Stimulated activated CD4-positive, alpha-beta T cell treated with anti-CD3 and anti-CD28 coated beads, Interleukin-4, amount 100 ng/mL, for 4 hours (primary cell): Measurements from ENCODE around the gene PLIN5.

Source experiments
- DNase-seq, 2 experiments: peaks; one replicate each; pipeline ENCODE4 v3.0.0-alpha.2; 2020

Gene PLIN5

GRCh38 chr19:4534836-4535658 is at the start of gene PLIN5:
PLIN5 (minus strand) TSS chr19:4535224; CDS start chr19:4534074, 1,150 bp downstream.
- peak; percentile 37 to 41 for DNase-seq

GRCh38 chr19:4583961-4584669 is 49.1 kb upstream of the PLIN5 start:
- peak in 1 of 2 experiments; percentile 33 for DNase-seq

- DNase-seq: no peak
Observed at GRCh38 chr19:4582980-4583842, 48.2 kb upstream of the PLIN5 start.

DNA sequence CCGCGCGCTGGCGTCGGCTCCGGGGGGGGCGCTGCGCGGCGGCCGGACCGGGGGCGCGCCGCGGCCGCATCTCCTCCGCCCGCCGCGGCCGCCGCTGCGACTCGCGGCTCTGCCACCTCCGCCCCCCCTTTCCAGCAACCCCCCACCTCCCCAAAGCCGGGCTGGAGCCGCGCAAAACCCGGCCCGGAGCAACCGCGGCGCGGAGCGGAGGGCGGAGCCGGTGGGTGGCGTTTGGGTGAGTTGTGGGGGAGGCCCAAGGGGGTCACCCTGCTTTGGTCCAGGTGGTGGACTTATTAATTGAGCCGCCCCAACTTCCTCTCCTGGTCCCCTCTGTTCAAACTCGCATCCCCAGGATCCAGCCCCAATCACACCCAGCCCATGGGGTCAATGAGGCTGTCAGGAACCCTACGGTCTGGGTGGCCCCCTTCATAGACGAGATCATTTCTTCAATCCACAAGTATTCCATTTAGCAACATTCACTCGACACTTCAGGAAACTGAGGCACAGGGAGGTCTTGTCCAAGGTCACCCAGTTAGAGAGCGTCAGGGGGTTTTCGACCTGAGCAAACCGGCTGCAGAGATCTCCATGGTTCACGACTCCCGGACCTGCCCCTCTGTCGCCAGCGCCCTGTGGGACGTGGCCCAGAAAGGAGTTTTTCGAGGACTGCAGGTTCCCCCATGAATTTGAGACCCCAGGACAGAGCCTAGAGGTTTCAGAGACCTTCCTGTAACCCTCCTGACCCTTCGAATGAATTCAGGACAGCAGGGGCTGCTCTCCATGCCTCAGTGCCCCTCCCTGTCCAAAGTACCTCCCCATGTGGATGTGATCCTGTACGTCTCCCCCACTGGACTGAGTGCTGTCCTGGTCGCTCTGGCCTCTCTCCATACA is 46.9 kb upstream of the PLIN5 start:
- DNase-seq: peak in 1 of 2 experiments; percentile 26

- DNase-seq: no peak
Observed at GRCh38 chr19:4580961-4581665, 46.1 kb upstream of the PLIN5 start.

- no peak for DNase-seq
Observed at GRCh38 chr19:4580021-4580901, 45.2 kb upstream of the PLIN5 start.

GRCh38 chr19:4579389-4579788 is 44.4 kb upstream of the PLIN5 start:
- no peak for DNase-seq

DNA sequence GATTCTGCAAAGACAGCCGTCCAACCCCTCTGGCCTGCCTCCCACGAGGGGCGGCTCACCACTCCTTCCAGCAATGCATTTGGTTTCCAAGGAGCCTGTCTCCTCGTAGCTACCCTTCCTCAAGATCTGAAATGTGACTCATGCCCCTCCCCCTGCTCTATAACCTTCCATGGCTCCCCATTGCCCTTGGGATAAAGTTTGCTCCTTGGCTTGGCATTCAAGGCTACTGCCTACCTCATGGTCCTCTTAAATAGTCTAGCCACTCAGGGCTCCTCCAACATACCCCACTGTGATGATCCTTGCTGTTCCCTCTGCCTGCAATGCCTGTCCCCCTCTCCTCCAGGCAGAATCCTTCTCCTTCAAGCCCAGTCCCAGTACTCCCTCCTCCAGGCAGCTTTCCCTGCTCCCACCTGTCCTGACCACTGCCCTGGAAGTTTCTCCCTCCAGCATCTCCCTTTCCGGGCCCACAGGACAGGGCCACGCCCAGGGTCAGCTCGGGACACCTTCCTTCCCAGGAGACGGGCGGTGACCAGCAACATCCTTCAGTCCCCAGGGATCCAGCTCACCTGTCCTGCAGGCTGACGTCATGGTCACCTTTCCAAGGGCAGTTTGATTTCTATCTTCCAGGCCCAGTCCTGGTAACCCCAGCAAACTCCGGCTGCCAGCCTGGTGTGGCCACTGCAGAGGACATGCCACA is 43.7 kb upstream of the PLIN5 start:
- DNase-seq: no peak

- no peak for DNase-seq
Observed at GRCh38 chr19:4577020-4577782, 42.2 kb upstream of the PLIN5 start.

DNA sequence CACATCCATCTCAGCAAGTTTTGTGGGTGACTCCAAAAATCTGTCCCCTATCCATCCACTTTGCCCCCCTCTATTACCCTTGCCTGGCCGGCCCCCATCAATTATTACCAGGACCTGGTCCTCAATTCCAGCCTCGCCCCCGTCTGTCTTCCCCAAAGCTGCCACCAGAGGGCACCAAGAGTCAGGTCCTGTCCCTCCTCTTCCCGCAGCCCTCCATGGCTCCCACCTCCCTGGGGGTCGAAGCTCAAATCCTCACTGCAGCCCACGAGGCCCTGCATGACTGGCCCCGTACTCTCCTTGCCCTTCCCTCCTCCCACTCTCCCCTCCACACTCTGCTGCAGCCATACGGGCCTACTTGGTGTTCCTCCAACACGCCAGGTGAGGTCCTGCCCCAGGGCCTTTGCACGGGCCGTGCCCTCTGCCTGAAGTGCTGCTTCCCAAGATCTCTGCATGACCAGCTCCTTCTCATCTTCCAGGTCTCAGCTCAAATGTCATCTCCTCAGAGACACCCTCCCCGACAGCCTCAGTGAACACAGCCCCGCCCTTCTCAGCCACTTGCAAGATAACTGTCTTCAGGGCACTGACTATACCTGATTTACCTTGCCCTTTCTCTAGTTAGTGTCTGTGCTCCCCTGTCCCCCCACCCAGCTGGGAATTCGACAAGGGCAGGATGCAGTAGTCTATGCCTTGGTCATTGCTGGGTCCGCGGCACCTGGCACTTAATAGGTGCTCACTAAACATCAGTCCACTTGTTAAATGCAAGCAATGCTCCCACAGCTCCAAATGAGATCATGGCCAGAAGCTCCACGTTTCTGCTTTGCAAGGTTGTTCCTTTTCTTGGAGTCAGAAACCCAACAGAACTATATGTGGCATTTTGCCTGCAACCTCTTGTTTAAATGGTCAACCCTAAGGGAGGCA is 41.3 kb upstream of the PLIN5 start:
- DNase-seq: peak; percentile 54 to 69

GRCh38 chr19:4575267-4576015 is 40.4 kb upstream of the PLIN5 start:
- DNase-seq: no peak

DNA sequence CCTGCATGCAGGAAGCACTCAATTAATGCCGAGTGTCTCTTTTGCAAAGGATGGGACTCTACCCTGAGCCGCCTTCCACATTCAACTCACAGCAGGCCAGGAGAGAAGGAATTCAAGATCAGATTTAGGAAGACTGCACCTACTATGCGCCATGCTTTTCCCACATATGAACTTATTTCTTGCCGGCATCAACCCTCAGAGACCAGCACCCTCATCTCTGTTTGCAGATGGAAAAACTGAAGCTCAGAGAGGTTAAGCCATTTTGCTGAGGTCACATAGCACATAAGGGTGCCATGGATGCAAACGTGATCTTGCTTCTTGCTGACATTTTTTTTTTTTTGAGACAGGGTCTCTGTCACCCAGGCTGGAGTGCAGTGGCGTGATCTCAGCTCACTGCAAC is 38.7 kb upstream of the PLIN5 start:
- DNase-seq: no peak

- no peak for DNase-seq
Observed at GRCh38 chr19:4571305-4571917, 36.4 kb upstream of the PLIN5 start.

GRCh38 chr19:4570916-4571304 is 35.9 kb upstream of the PLIN5 start:
- DNase-seq: no peak

DNA sequence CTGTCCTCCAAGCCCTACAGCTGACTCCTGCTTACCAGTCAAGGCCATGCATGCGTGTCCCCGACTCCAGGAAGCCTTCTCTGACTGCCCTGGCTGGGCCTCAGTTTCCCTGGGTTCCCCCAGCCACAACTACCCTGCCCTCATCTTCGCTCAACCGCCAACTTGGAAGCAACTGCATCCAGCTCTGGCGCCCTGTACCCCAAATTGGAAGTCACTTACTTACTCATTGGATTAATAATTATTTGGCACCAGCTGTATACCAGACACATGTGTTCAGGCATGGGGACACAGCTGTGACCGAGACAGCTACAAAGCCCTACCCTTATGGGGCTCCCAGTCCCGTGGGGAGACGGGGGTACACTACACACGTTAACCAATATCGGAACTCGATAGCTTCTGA is 35.4 kb upstream of the PLIN5 start:
- no peak for DNase-seq

GRCh38 chr19:4568886-4569285 is 33.9 kb upstream of the PLIN5 start:
- DNase-seq: no peak
